H1 (cell line): ENCODE results near the gene SPAG5. TPM values are rescaled to one million over a fixed set of nuclear protein-coding genes. Genes with fewer than 3 reads are reported as not detected.

ENCODE experiments used
- CTCF ChIA-PET: fragments of 300-600 bp; sonication (Branson Sonifier 250); formaldehyde crosslinking; loops from one replicate; lab custom pipeline; 2021; ENCODE audit not compliant: partially characterized antibody; lab: Charles Lee
- POLR2A ChIA-PET: fragments of 300-600 bp; sonication (Branson Sonifier 250); formaldehyde crosslinking; loops from one replicate; lab custom pipeline; 2021; ENCODE audit warnings: inconsistent platforms; ENCODE audit not compliant: partially characterized antibody; lab: Charles Lee
- DNase-seq, 2 experiments: peaks; one replicate each; pipeline versions ENCODE4 v3.0.0 to v3.0.0-alpha.2; 2010 to 2022; ENCODE audit warnings: low spot score in 2 of 2, low read depth in 1 of 2, mixed read lengths in 1 of 2
- FAIRE-seq: peaks from 2 replicates; lab custom pipeline; 2011; peaks lifted over from hg19 to GRCh38; lab: Jason Lieb, UNC
- H2AFZ ChIP-seq: 2 replicates; pipeline ENCODE4 v1.8.1; 2012; ENCODE audit warnings: low read length, inconsistent platforms
- H2AK5ac ChIP-seq: 2 replicates; pipeline ENCODE4 v1.6.1; 2013; ENCODE audit warnings: low read depth, low read length
- H2BK120ac ChIP-seq: replicated peaks from 2 replicates; pipeline ENCODE3; 2013; ENCODE audit warnings: low read depth, low read length, inconsistent platforms
- H2BK12ac ChIP-seq: 2 replicates; pipeline ENCODE4 v1.6.1; 2013; ENCODE audit warnings: low read depth, low read length
- H2BK15ac ChIP-seq: 2 replicates; pipeline ENCODE4 v1.6.1; 2013; ENCODE audit warnings: low read length
- H2BK20ac ChIP-seq: 2 replicates; pipeline ENCODE4 v1.6.1; 2013; ENCODE audit warnings: low read length
- H2BK5ac ChIP-seq: 2 replicates; pipeline ENCODE4 v1.6.1; 2013; ENCODE audit warnings: low read depth, low read length
- H3K14ac ChIP-seq: 2 replicates; pipeline ENCODE4 v1.6.1; 2013; ENCODE audit warnings: inconsistent platforms; ENCODE audit not compliant: insufficient read length
- H3K18ac ChIP-seq: 2 replicates; pipeline ENCODE4 v1.6.1; 2013; ENCODE audit warnings: low read length; ENCODE audit errors: extremely low read depth
- H3K23ac ChIP-seq: 2 replicates; pipeline ENCODE4 v1.6.1; 2013; ENCODE audit warnings: inconsistent platforms; ENCODE audit not compliant: insufficient read length
- H3K23me2 ChIP-seq: 2 replicates; pipeline ENCODE4 v1.6.1; 2013; ENCODE audit warnings: low read depth, low read length
- H3K27ac ChIP-seq: 2 replicates; pipeline ENCODE4 v1.6.1; 2011; ENCODE audit warnings: low read depth, low read length, inconsistent platforms
- H3K27me3 ChIP-seq, 4 experiments: replicated peaks in 1 of 4; 1 replicate in 1 of 4; 2 replicates in 3 of 4; pipeline versions ENCODE4 v1.6.1 to v1.8.1; 2011 to 2013; ENCODE audit warnings: low read length in 3 of 4, mild to moderate bottlenecking in 3 of 4, inconsistent platforms in 2 of 4, mixed read lengths in 2 of 4, moderate library complexity in 1 of 4; ENCODE audit not compliant: control insufficient read depth in 3 of 4, insufficient read depth in 3 of 4; ENCODE audit errors: extremely low read depth in 1 of 4
- H3K36me3 ChIP-seq, 4 experiments: 2 replicates each; pipeline versions ENCODE4 v1.6.1 to v1.8.1; 2011 to 2013; ENCODE audit warnings: mild to moderate bottlenecking in 4 of 4, low read length in 3 of 4, moderate library complexity in 2 of 4, control low read depth in 1 of 4, inconsistent platforms in 1 of 4; ENCODE audit not compliant: insufficient read depth in 4 of 4, control insufficient read depth in 2 of 4
- H3K4ac ChIP-seq: replicated peaks from 2 replicates; pipeline ENCODE3; 2013; ENCODE audit warnings: low read length, low read depth, mixed read lengths, inconsistent platforms; ENCODE audit not compliant: insufficient read length
- H3K4me1 ChIP-seq, 4 experiments: replicated peaks in 1 of 4; 1 replicate in 1 of 4; 2 replicates in 3 of 4; pipeline versions ENCODE4 v1.6.1 to v1.8.1; 2011 to 2013; ENCODE audit warnings: low read length in 3 of 4, inconsistent platforms in 2 of 4, mixed read lengths in 1 of 4; ENCODE audit not compliant: insufficient read depth in 4 of 4, control insufficient read depth in 3 of 4
- H3K4me2 ChIP-seq, 2 experiments: 2 replicates each; pipeline versions ENCODE4 v1.6.1 to v1.8.1; 2011 to 2013; ENCODE audit warnings: low read depth in 2 of 2, low read length in 2 of 2, control low read depth in 1 of 2, inconsistent platforms in 1 of 2, mild to moderate bottlenecking in 1 of 2; ENCODE audit not compliant: insufficient read depth in 1 of 2
- H3K4me3 ChIP-seq, 4 experiments: fragments of 200-600, 300-600 bp in 1 of 4; sonication (generic), shearing (Covaris generic), sonication (Bioruptor Twin) in 1 of 4; 2 replicates each; pipeline versions ENCODE4 v1.5.1 to v1.8.1; 2011 to 2016; ENCODE audit warnings: low read length in 4 of 4, low read depth in 3 of 4, control low read depth in 2 of 4, inconsistent platforms in 2 of 4, mild to moderate bottlenecking in 2 of 4, mixed read lengths in 1 of 4, moderate library complexity in 1 of 4; ENCODE audit not compliant: insufficient read depth in 2 of 4; ENCODE audit errors: extremely low read depth in 1 of 4
- H3K56ac ChIP-seq: replicated peaks from 2 replicates; pipeline ENCODE3; 2013; ENCODE audit warnings: low read depth, mild to moderate bottlenecking, mixed read lengths, low read length, inconsistent platforms; ENCODE audit not compliant: insufficient read length
- H3K79me1 ChIP-seq: 2 replicates; pipeline ENCODE4 v1.6.1; 2013; ENCODE audit warnings: low read depth, low read length, control low read depth
- H3K79me2 ChIP-seq, 2 experiments: 2 replicates each; pipeline versions ENCODE4 v1.6.1 to v1.8.1; 2012 to 2013; ENCODE audit warnings: low read length in 2 of 2, mild to moderate bottlenecking in 2 of 2, inconsistent platforms in 1 of 2; ENCODE audit not compliant: insufficient read depth in 2 of 2, control insufficient read depth in 1 of 2
- H3K9ac ChIP-seq, 4 experiments: replicated peaks in 1 of 4; 1 replicate in 1 of 4; 2 replicates in 3 of 4; pipeline versions ENCODE4 v1.6.1 to v1.8.1; 2011 to 2013; ENCODE audit warnings: low read depth in 3 of 4, low read length in 3 of 4, control low read depth in 2 of 4, mild to moderate bottlenecking in 2 of 4, moderate library complexity in 2 of 4, inconsistent platforms in 1 of 4; ENCODE audit errors: extremely low read depth in 1 of 4
- H3K9me3 ChIP-seq, 2 experiments: 2 replicates each; pipeline versions ENCODE4 v1.6.1 to v1.8.1; 2012 to 2013; ENCODE audit warnings: mild to moderate bottlenecking in 2 of 2, moderate library complexity in 2 of 2, control low read depth in 1 of 2, inconsistent platforms in 1 of 2, low read depth in 1 of 2, low read length in 1 of 2, mixed read lengths in 1 of 2; ENCODE audit not compliant: insufficient read depth in 2 of 2
- H4K20me1 ChIP-seq, 2 experiments: replicated peaks in 1 of 2; 2 replicates each; pipeline versions ENCODE3 to v1.8.1; 2011 to 2013; ENCODE audit warnings: inconsistent platforms in 2 of 2, low read length in 2 of 2, mild to moderate bottlenecking in 1 of 2; ENCODE audit not compliant: insufficient read depth in 2 of 2, control insufficient read depth in 1 of 2
- H4K5ac ChIP-seq: 2 replicates; pipeline ENCODE4 v1.6.1; 2013; ENCODE audit warnings: low read length, low read depth, mixed read lengths, inconsistent platforms; ENCODE audit not compliant: insufficient read length
- H4K8ac ChIP-seq: 2 replicates; pipeline ENCODE4 v1.8.0; 2013; ENCODE audit warnings: mild to moderate bottlenecking, moderate library complexity, low read length, inconsistent platforms; ENCODE audit not compliant: insufficient read depth; ENCODE audit errors: extremely low read depth
- H4K91ac ChIP-seq: replicated peaks from 2 replicates; pipeline ENCODE3; 2013; ENCODE audit warnings: low read length, mixed read lengths, inconsistent platforms; ENCODE audit not compliant: insufficient read length
- BRCA1 ChIP-seq: IDR thresholded peaks from 2 replicates; pipeline ENCODE4 v1.6.1; 2012; ENCODE audit warnings: low read depth, low read length, improper control_type of control experiment
- E2F6 ChIP-seq: IDR thresholded peaks from 2 replicates; pipeline ENCODE4 v1.6.1; 2012; ENCODE audit warnings: inconsistent platforms
- EZH2 ChIP-seq: fragments of 200-600 bp; sonication (generic); IDR thresholded peaks from 2 replicates; pipeline ENCODE4 v1.7.1; 2012; ENCODE audit warnings: low read depth, mild to moderate bottlenecking, moderate library complexity, low read length, inconsistent platforms; ENCODE audit not compliant: severe bottlenecking
- KDM5A ChIP-seq: fragments of 200-600 bp; IDR thresholded peaks from 2 replicates; pipeline ENCODE4 v1.7.1; 2012; ENCODE audit warnings: mild to moderate bottlenecking, low read length, inconsistent platforms, mixed read lengths
- MAFK ChIP-seq: IDR thresholded peaks from 2 replicates; pipeline ENCODE4 v1.6.1; 2012; ENCODE audit warnings: low read depth, mild to moderate bottlenecking, improper control_type of control experiment, low read length
- RNF2 ChIP-seq: fragments of 200-900, 300-1000 bp; sonication (generic); IDR thresholded peaks from 2 replicates; pipeline ENCODE4 v1.7.1; 2016; ENCODE audit warnings: borderline replicate concordance, low read depth, mild to moderate bottlenecking, antibody characterized with exemption, low read length; ENCODE audit not compliant: poor library complexity, severe bottlenecking; ENCODE audit errors: missing control alignments
- TAF7 ChIP-seq: optimal IDR thresholded peaks from 2 replicates; pipeline ENCODE3; 2011; ENCODE audit warnings: low read depth, mild to moderate bottlenecking, inconsistent platforms, low read length, moderate library complexity, borderline replicate concordance
- TBP ChIP-seq: IDR thresholded peaks from 2 replicates; pipeline ENCODE4 v1.6.1; 2011; ENCODE audit warnings: low read depth, low read length, improper control_type of control experiment
- WGBS, 2 experiments: shearing (Covaris generic) in 1 of 2; methylation state at CpG; one replicate each; pipeline versions ENCODE4 v1.1.6 to v1.1.7; 2013 to 2015; ENCODE audit warnings: low lambda C conversion rate in 2 of 2, mixed read lengths in 2 of 2, inconsistent platforms in 1 of 2, low coverage in 1 of 2, missing lambda C conversion rate in 1 of 2; ENCODE audit not compliant: insufficient replicate concordance in 2 of 2, insufficient coverage in 1 of 2, insufficient read length in 1 of 2; ENCODE audit errors: extremely low coverage in 1 of 2, missing lambda C conversion rate in 1 of 2; 5-methylcytosine and 5-hydroxymethylcytosine counted together
- polyA plus RNA-seq, 7 experiments: library from polyadenylated mRNA; depleted of rRNA in 3 of 7; stranded (reverse) in 5 of 7; unstranded in 2 of 7; fragments of >200 nt in 5 of 7; fragments of 200-250 nt in 2 of 7; gene quantifications; 1 replicate in 5 of 7; 2 replicates in 1 of 7; 4 replicates in 1 of 7; pipeline versions ENCODE4 v1.2.1 to v1.2.3, GENCODE V29; 2011 to 2013; ENCODE audit warnings: missing spikeins in 2 of 7, mixed read lengths in 2 of 7
- total RNA-seq: library from RNA; stranded (reverse); fragmentation: NEBNext Ultra II Directional; extraction: Animal tissue kit (Norgen Biotek cat#: 25700); gene quantifications from 2 replicates; pipeline ENCODE4 v1.2.1, GENCODE V29; 2021
- TF ChIP-seq, protein P1 (sequence below): IDR thresholded peaks from 2 replicates; pipeline ENCODE4 v1.6.1; 2011; ENCODE audit warnings: low read depth, mild to moderate bottlenecking, low read length; ENCODE audit not compliant: insufficient read depth

SPAG5 gene
- total and polyA plus RNA-seq, 2 of the 8 experiments (the other 6 are each of a cell fraction or from before 2014, with no cell fraction given) = 57.1 to 129 TPM

- Histone ChIP-seq H2BK15ac (no peak overlapping the region), H3K23me2 (peaks cover 5% of the 10 kb centered on the region; the same call in 1 of the 2 replicates), H2BK20ac (no peak overlapping the region), H2BK120ac (no peak overlapping the region), H3K79me2 (peaks cover 3 to 27% of the 10 kb centered on the region in 2 experiments; a peak in 3 of 4 replicates), H2BK5ac (no peak overlapping the region; the same call in 1 of the 2 replicates), H3K4me1 (0 out of 7 replicates have a peak, but pooled peaks cover 0 to 2% (median under 1%) of the 10 kb centered on the region in 4 experiments), H4K5ac (peak overlapping the region; percentile 87), H2BK12ac (no peak overlapping the region), H3K14ac (no peak overlapping the region), H3K56ac (peak overlapping the region; percentile 82), H3K27ac (peak overlapping the region; percentile 50; the same call in 1 of the 2 replicates), H4K20me1 (peaks cover 0 to 7% of the 10 kb centered on the region in 2 experiments), H3K9me3 (no peaks in the 10 kb centered on the region), H3K79me1 (peaks cover 4% of the 10 kb centered on the region), H2AFZ (no peak overlapping the region), H4K91ac (no peak overlapping the region), H3K36me3 (peaks cover 14 to 38% (median 35%) of the 10 kb centered on the region in 4 experiments), H3K4me2 (peak overlapping the region; percentile 69 to 89), H4K8ac (no peak overlapping the region), H3K27me3 (no peaks in the 10 kb centered on the region), H3K18ac (no peak overlapping the region), H3K9ac (peak overlapping the region in 3 of 4 experiments; percentile 19 to 49 (median 45); a peak in 3 of 7 replicates), H3K4me3 (peak overlapping the region; percentile 74 to 97 (median 88)), H3K4ac (peak overlapping the region; percentile 65), H3K23ac (no peak overlapping the region), H2AK5ac (no peak overlapping the region)
- POLR2A ChIA-PET = interaction anchor here (0.7 to 4.7 kb wide), 21 partner anchors 10 to 79 kb away, joined by 3 to 55 read pairs (median 6); partner anchors contain the start of genes ALDOC, PROCA1, RPL23A and SDF2
- DNase-seq (no peak), FAIRE-seq (no peak)
- CTCF ChIA-PET = interaction anchor here (0.9 to 7.9 kb wide), 9 partner anchors 10 to 70 kb away, joined by 3 to 54 read pairs (median 4); partner anchors contain the start of genes SDF2 and SUPT6H
- WGBS, 2 experiments = 71% methylated on average over 8 of the region's 8 CpGs; no CpG with 5 or more reads in 1 of the 2 experiments
- TF ChIP-seq E2F6 (no peak), MAFK (no peak), EZH2 (no peak), BRCA1 (no peak), KDM5A (no peak), TBP (no peak), TAF7 (no peak), RNF2 (no peak)
- TF ChIP-seq, protein P1, sequence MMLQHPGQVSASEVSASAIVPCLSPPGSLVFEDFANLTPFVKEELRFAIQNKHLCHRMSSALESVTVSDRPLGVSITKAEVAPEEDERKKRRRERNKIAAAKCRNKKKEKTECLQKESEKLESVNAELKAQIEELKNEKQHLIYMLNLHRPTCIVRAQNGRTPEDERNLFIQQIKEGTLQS = no peak
Measured at GRCh38 chr17:28645576-28645939, 46.7 kb upstream of the SPAG5 start.
